Measurements from ENCODE around the gene SVOP.

DNA sequence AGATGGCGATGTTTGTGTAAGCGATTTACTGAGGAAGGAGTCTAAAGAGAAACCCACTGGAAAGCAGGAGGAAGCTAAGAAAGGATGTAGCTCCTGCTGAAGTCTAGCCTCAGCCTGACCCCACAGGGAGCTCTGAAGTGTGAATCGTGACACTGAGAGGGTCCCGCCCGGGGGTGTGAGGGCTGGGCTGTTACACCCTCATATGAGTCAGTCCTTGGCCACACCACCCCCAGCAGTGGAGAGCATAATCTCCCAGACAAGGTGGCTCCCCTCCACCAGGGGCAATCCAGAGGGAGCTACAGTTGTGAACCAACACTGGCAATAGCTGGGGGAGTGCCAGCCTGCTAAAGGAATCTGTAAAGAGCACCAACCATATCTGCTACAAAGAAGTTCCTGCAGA lies 31.5 kb downstream of the SVOP start:
- TF ChIP-seq, protein P1, sequence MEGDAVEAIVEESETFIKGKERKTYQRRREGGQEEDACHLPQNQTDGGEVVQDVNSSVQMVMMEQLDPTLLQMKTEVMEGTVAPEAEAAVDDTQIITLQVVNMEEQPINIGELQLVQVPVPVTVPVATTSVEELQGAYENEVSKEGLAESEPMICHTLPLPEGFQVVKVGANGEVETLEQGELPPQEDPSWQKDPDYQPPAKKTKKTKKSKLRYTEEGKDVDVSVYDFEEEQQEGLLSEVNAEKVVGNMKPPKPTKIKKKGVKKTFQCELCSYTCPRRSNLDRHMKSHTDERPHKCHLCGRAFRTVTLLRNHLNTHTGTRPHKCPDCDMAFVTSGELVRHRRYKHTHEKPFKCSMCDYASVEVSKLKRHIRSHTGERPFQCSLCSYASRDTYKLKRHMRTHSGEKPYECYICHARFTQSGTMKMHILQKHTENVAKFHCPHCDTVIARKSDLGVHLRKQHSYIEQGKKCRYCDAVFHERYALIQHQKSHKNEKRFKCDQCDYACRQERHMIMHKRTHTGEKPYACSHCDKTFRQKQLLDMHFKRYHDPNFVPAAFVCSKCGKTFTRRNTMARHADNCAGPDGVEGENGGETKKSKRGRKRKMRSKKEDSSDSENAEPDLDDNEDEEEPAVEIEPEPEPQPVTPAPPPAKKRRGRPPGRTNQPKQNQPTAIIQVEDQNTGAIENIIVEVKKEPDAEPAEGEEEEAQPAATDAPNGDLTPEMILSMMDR (IDR thresholded peaks at IDR 0.05; ENCODE audit: borderline replicate concordance, extremely low read depth, low read length, poor library complexity, severe bottlenecking): no peak
- TF ChIP-seq EZH2 (IDR thresholded peaks at IDR 0.05; ENCODE audit: borderline replicate concordance, low read depth, low read length, severe bottlenecking): no peak

All from DND-41 (cell line).